ENCODE data around the gene CRHR1. TPM values are rescaled to one million over a fixed set of nuclear protein-coding genes. Genes with fewer than 3 reads are reported as not detected.

CRHR1 gene
- total RNA-seq, 1 experiment from 2014 or later: not detected

DNA sequence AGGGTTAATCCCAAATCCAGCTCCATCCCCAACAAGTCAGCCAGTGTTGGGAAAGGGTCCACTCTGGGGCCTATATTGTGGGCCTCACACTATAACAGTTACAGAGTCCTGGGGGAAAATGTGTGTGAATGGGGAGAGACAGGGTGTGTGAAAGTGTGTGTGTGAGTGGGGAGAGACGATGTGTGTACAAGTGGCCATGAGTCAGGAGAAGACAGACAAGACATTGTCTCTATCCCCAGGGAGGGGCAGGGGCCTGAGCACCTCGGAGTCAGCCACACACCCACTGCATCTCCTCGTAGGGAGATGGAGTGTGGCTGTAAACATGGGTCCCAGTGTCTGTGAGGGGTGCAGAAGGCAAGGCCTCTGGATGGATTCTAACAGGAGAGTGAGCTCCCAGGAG lies 2.9 kb downstream of the CRHR1 start:
- H3K27me3 ChIP-seq (replicated peaks): peaks cover 98% of the 10 kb centered on the region
- H3K27ac ChIP-seq: no peak overlapping the region
- DNase-seq (ENCODE audit: low read depth in 1 of 2, low spot score in 2 of 2): no peak
- H3K36me3 ChIP-seq: no peaks in the 10 kb centered on the region
- H3K4me1 ChIP-seq (replicated peaks): peaks cover 16% of the 10 kb centered on the region
- H3K9me3 ChIP-seq (replicated peaks): 0 out of 2 replicates have a peak, but pooled peaks cover 4% of the 10 kb centered on the region
- no peak overlapping the region for H3K4me3 ChIP-seq

DNA sequence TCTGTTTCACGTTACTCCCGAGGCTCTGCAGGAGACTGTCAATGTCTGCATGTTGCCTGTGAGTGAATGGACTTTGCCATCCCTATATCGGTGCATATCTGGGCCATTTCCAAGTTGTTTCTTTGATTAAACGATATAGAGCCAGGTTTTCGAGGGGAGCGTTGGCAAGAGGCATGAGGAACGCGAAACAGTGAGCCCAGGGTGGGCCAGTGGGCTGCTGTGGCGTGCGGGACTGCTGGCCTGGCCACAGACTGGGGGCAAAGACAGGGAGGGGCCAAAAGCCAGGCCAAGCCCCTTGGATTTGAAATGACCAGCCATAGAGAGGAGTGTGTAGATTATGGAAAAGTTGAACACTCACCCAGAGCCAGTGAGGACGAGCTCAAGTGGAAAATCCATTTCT lies 3.5 kb downstream of the CRHR1 start:
- H3K9me3 ChIP-seq (replicated peaks): 0 out of 2 replicates have a peak, but pooled peaks cover 4% of the 10 kb centered on the region
- H3K36me3 ChIP-seq: no peaks in the 10 kb centered on the region
- no peak overlapping the region for H3K4me3 ChIP-seq
- H3K4me1 ChIP-seq (replicated peaks): peaks cover 16% of the 10 kb centered on the region
- H3K27me3 ChIP-seq (replicated peaks): peaks cover 98% of the 10 kb centered on the region
- DNase-seq (ENCODE audit: low read depth in 1 of 2, low spot score in 2 of 2): no peak
- H3K27ac ChIP-seq: no peak overlapping the region

DNA sequence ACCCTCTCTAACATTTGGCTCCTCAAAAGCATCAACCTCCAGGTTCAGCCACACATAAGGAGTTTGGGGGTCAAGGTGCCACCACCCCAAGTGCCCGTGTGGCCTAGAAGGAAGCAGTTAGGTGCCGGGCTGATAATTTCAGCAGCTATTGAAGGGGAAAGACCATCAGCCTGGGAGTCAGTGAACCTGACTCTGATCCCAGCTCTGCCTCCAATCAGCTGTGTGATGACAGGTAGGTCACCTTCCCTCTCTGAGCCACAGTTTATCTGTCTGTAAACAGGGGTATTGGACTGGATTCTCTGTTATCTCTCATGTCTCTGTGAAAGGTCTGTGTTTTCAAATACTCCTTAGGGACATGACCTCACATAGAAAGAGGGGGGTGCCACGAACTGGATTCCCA lies 3.9 kb downstream of the CRHR1 start:
- Histone ChIP-seq H3K27ac (no peak overlapping the region), H3K9me3 (replicated peaks) (0 out of 2 replicates have a peak, but pooled peaks cover 4% of the 10 kb centered on the region), H3K36me3 (no peaks in the 10 kb centered on the region), H3K27me3 (replicated peaks) (peaks cover 98% of the 10 kb centered on the region), H3K4me3 (no peak overlapping the region), H3K4me1 (replicated peaks) (peaks cover 16% of the 10 kb centered on the region)
- DNase-seq (ENCODE audit: low read depth in 1 of 2, low spot score in 2 of 2): no peak

DNA sequence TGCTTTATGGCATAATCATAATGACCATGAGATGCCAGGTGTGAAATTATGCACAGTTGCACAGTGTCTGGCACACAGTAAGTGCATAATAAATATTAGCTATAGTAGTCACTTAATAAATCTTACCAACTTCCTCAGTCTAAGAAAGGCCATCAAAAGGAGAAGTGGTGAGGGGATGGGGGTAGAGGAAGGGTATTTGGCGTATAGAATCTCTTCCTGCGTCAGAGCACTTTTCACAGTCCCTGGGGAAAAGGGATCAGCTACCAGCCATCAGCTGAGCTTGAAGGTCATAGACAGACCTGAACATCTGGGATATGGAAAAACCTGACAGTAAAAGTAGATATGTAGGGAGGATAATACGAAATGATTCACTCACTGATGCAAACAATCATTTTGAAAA lies 5.8 kb downstream of the CRHR1 start:
- Histone ChIP-seq H3K9me3 (replicated peaks) (0 out of 2 replicates have a peak, but pooled peaks cover 4% of the 10 kb centered on the region), H3K27me3 (replicated peaks) (peaks cover 95% of the 10 kb centered on the region)
- no peak for DNase-seq (ENCODE audit: low read depth in 1 of 2, low spot score in 2 of 2)

DNA sequence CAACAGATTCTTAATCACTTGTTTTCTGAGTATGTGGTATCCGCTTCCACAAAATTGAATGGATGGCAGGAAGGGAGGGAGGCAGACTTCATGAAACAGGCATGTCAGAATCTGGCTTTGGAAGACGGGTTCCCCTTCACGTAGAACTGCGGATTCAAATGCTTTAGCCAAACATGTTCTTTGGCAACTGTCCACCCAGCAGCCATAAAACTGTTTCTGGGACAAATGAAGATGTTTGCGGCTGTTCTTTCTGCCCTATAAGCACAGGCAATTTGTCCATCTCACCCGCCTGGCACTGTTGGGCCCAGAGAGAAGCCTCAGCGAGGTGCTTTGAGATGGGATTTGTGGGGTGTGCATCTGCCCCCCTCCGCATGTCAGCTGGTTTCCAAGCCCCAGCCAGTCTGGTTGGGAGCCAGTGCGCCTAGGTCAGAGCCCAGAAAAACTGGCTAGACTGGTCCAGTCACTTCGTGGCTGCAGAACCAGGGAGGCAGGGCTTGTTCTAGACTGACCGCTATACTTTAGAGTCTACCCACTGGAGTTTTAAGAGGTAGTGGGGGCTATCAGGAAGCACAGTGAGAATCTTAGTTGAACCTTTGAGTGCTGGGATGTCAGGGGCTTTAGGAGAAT lies 6.3 kb downstream of the CRHR1 start:
- Histone ChIP-seq H3K27me3 (replicated peaks) (peaks cover 94% of the 10 kb centered on the region), H3K36me3 (no peaks in the 10 kb centered on the region), H3K27ac (no peak overlapping the region), H3K4me1 (replicated peaks) (no peaks in the 10 kb centered on the region), H3K4me3 (no peak overlapping the region), H3K9me3 (replicated peaks) (no peaks in the 10 kb centered on the region)
- no peak for DNase-seq (ENCODE audit: low read depth in 1 of 2, low spot score in 2 of 2)

More for the DNA sequence above, 5.8 kb downstream of the CRHR1 start:
- Histone ChIP-seq H3K4me1 (replicated peaks) (peaks cover 3% of the 10 kb centered on the region), H3K4me3 (no peak overlapping the region), H3K27ac (no peak overlapping the region), H3K36me3 (no peaks in the 10 kb centered on the region)

DNA sequence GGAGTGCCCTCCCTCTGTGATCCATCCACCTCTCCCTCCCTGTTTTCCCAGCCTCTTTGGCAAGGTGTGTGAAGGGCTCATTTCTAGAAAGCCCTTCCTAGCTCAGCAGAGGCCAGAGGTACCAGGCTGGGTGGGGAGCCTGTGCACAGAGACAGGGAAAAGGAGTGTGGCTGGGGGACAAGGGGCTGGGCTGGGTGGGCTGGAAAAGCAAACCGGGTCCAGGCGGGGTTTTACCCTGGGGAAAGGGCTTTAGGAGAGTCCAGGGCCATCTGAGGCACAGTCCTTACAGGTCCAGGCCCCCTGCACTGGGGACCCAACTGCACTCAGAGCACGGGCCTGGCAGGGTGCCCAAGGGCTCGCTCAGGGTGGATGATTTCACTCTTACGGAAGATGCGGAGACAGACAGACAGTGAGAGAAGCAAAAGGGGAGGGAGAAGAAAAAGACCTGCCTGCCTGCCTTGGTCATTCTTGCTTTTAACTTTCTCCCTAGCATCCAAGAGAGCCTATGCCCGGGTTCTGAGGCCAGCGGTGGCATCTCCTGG lies 7.0 kb downstream of the CRHR1 start:
- no peaks in the 10 kb centered on the region for H3K36me3 ChIP-seq
- no peak overlapping the region for H3K27ac ChIP-seq
- no peaks in the 10 kb centered on the region for H3K9me3 ChIP-seq (replicated peaks)
- no peak overlapping the region for H3K4me3 ChIP-seq
- DNase-seq (ENCODE audit: low read depth in 1 of 2, low spot score in 2 of 2): no peak
- no peaks in the 10 kb centered on the region for H3K4me1 ChIP-seq (replicated peaks)
- peaks cover 94% of the 10 kb centered on the region for H3K27me3 ChIP-seq (replicated peaks)

DNA sequence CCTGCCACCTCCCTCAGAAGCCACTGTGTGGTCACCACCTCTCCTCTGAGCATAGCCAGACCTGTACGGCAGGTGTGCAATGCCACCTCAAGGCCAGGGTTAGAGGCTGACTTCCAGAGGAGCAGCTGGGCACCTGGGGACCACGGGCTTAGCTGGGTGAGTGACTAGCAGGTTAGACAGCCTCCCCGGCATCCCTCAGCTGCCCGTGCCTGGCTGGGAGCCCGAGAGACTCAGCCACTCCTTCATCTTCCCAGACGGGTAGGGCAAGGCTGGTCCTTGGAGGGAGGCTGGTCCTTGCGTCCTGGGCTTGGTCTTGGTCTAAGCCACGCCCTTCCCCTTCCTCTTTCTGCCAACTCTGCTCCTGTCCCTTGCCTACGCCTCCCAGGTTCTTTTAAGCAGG lies 7.8 kb downstream of the CRHR1 start:
- Histone ChIP-seq H3K36me3 (no peaks in the 10 kb centered on the region), H3K4me3 (no peak overlapping the region), H3K9me3 (replicated peaks) (no peaks in the 10 kb centered on the region), H3K4me1 (replicated peaks) (no peaks in the 10 kb centered on the region), H3K27ac (no peak overlapping the region), H3K27me3 (replicated peaks) (peaks cover 94% of the 10 kb centered on the region)
- DNase-seq (ENCODE audit: low read depth in 1 of 2, low spot score in 2 of 2): no peak

DNA sequence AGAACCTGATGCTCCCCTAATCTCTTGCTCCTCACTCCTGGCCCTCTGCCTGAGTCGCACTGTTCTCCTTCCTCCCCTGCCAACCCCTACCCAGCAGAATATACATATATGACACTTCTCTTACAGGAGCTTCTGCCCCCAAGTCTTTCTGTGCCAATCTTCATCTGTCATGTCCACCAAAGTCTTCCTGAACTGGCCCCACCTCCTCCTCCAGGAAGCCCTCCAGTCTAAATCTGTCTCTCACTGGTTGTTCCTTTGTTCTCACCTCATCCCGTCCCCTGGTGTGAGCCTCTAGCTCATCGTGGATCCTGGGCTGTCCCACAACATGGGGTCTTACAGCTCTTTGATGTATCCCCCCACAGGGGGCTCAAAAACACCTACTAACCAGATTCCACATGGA lies 8.3 kb downstream of the CRHR1 start:
- H3K27ac ChIP-seq: no peak overlapping the region
- no peaks in the 10 kb centered on the region for H3K36me3 ChIP-seq
- no peak for DNase-seq (ENCODE audit: low read depth in 1 of 2, low spot score in 2 of 2)
- peaks cover 90% of the 10 kb centered on the region for H3K27me3 ChIP-seq (replicated peaks)
- H3K9me3 ChIP-seq (replicated peaks): no peaks in the 10 kb centered on the region
- no peak overlapping the region for H3K4me3 ChIP-seq
- no peaks in the 10 kb centered on the region for H3K4me1 ChIP-seq (replicated peaks)

DNA sequence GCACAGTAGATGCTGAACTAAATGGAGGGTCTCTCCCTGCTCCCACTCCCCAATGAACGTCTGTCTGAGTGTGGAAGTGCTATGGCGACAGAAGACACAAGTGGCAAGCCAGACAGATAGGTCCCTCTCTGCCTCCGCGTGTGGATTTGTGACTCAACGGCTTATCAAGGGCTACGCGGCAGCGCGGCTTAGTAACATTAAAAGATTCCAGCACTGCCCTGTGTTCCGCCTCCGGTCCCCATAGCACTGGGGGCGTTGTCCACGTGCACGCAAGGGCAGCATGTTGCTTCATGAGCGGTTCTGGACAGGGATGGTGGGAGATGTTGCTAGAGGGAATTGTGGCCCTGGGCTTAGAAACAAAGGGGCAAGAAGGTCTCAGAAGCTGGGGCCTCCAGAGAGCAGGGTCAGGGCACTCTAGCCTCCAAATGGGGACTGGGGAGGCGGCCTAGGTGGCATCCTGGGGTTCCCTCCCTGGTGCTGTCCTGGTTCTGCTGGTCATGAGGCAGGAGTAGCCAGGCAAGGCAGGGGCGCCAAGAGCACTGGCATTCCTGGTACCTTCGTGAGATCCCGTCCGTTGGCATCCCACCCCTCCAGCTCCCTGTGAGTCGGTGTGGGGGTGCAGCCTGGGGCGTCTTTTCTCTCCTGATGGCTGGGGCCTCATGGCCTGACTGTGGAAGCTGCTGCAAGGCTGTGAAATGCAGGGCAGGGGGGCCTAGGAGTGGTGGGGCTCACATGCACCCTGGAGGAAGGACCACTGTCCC lies 9.1 kb downstream of the CRHR1 start:
- DNase-seq (ENCODE audit: low read depth in 1 of 2, low spot score in 2 of 2): no peak
- Histone ChIP-seq H3K27ac (no peak overlapping the region), H3K4me1 (replicated peaks) (no peaks in the 10 kb centered on the region), H3K9me3 (replicated peaks) (no peaks in the 10 kb centered on the region), H3K4me3 (no peak overlapping the region), H3K36me3 (no peaks in the 10 kb centered on the region), H3K27me3 (replicated peaks) (peaks cover 90% of the 10 kb centered on the region)

DNA sequence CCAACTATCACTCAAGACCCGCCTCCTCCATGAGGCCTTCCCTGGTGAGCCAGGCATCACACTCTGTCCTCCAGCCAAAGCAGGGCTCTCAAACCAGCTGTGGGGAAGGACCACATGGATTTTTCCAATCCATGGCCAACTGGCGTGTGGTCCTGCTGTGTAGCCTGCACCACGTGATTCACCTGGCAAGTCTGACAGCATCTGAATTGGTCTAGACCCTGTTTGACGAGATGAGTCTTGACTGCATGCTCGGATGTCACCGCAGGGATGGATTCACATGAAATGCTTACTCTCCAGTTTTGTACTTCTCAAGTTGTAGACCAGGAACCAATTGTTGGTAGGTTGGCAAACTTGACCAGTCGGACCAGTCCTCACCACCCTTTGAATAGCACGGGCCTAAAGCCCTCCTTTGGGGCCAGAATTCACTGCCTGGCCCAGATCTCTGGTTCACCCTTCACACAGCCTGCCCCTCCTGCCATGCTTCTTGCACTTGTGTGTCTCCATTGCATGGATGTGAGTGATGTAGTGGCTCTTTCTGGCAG lies 9.9 kb downstream of the CRHR1 start:
- no peak overlapping the region for H3K27ac ChIP-seq
- H3K27me3 ChIP-seq (replicated peaks): peaks cover 85% of the 10 kb centered on the region
- no peaks in the 10 kb centered on the region for H3K36me3 ChIP-seq
- H3K4me1 ChIP-seq (replicated peaks): no peaks in the 10 kb centered on the region
- no peak overlapping the region for H3K4me3 ChIP-seq
- no peak for DNase-seq (ENCODE audit: low read depth in 1 of 2, low spot score in 2 of 2)
- H3K9me3 ChIP-seq (replicated peaks): no peaks in the 10 kb centered on the region

DNA sequence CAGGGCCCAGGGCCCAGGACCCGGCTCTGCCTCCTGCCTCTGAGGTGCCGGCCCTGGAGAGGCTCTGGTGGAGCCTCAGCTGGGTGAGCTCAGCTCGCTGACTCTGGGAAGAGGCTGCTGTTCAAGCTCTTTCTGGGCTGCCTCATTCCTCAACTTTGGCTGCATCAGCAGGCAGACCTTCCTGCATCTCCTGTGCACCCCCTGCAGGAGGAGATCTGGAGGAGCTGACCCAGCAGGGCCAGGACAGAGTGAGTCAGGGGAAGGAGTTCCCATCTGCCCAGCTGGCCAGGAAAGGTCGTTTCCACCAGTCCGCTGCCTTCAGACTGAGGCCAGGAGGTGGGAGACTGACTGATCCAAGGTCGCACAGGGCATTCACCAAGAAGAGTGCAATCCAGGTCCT lies 10.7 kb downstream of the CRHR1 start:
- no peak overlapping the region for H3K27ac ChIP-seq
- no peaks in the 10 kb centered on the region for H3K36me3 ChIP-seq
- no peaks in the 10 kb centered on the region for H3K9me3 ChIP-seq (replicated peaks)
- peaks cover 85% of the 10 kb centered on the region for H3K27me3 ChIP-seq (replicated peaks)
- no peak for DNase-seq (ENCODE audit: low read depth in 1 of 2, low spot score in 2 of 2)
- no peaks in the 10 kb centered on the region for H3K4me1 ChIP-seq (replicated peaks)
- no peak overlapping the region for H3K4me3 ChIP-seq

DNA sequence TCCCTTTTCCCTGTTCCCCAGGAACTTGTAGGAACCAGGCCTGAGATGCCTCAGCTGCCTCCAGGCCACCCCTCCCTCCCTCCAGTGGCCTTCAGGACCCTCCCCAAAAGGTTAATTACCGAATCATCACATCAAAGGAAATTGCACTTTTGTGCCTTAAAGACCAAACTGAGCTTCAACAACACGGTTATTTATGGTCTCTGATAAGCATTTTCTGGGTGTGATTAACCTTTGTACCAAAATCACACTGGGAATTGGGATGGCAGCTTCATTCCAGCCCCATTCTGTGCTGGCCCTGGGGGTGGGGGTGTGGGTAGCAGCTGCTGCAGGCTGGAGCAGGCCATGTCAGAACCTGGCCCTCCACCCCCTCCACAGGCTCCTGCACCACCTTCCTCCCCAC lies 16.7 kb downstream of the CRHR1 start:
- no peaks in the 10 kb centered on the region for H3K9me3 ChIP-seq (replicated peaks)
- DNase-seq (ENCODE audit: low read depth in 1 of 2, low spot score in 2 of 2): no peak
- H3K27ac ChIP-seq: no peak overlapping the region
- peaks cover 85% of the 10 kb centered on the region for H3K27me3 ChIP-seq (replicated peaks)
- H3K36me3 ChIP-seq: no peaks in the 10 kb centered on the region
- H3K4me1 ChIP-seq (replicated peaks): no peaks in the 10 kb centered on the region
- H3K4me3 ChIP-seq: no peak overlapping the region

DNA sequence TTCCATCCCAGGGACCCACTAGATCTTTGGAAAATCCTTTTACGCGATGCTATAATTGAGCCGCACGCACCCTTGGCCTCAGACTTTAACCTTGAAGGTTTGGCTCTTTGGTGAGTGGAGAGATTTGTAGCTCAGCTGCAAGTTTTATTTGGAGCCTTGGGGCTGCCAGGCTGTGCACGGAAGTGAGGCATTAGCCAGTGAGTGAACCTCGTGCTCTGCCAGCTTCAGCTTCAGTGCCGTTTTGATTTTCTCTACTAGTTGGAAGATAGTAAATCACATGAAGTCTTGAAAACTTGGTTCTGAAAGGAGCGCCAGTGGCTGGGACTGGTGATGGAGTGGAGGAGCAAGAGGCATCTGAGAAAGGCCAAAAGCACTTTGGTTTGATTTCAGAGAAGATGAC lies 17.3 kb downstream of the CRHR1 start:
- no peak for DNase-seq (ENCODE audit: low read depth in 1 of 2, low spot score in 2 of 2)
- Histone ChIP-seq H3K4me1 (replicated peaks) (no peaks in the 10 kb centered on the region), H3K4me3 (no peak overlapping the region), H3K27me3 (replicated peaks) (peaks cover 85% of the 10 kb centered on the region), H3K36me3 (no peaks in the 10 kb centered on the region), H3K9me3 (replicated peaks) (no peaks in the 10 kb centered on the region), H3K27ac (no peak overlapping the region)

DNA sequence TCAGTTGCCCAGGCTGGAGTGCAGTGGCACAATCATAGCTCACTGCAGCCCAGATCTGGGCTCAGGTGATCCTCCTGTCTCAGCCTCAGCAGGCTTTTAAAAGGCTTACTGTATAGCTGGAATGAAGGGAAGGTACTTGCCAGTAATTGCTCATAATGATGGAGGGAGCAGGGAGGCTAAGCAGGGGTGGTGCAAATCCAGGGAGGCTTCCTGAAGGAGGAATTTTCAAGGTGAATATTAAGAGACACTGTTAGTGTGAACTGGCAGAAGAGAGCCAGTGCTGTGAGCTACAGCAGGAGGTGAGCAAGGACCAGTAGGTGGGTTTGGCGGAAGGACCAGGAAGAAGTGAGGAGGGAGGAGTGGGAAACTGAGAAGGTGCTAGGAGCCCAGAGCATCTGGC lies 24.7 kb downstream of the CRHR1 start:
- H3K4me1 ChIP-seq (replicated peaks): no peaks in the 10 kb centered on the region
- H3K27ac ChIP-seq: no peak overlapping the region
- no peak for DNase-seq (ENCODE audit: low read depth in 1 of 2, low spot score in 2 of 2)
- peaks cover 61% of the 10 kb centered on the region for H3K27me3 ChIP-seq (replicated peaks)
- H3K9me3 ChIP-seq (replicated peaks): peaks cover 8% of the 10 kb centered on the region; the same call in 1 of the 2 replicates
- no peaks in the 10 kb centered on the region for H3K36me3 ChIP-seq
- H3K4me3 ChIP-seq: no peak overlapping the region

Measured in SJSA1 (cell line).